Smooth muscle cell (in vitro differentiated cells): ENCODE results near the gene ZNF778. TPM values are rescaled to one million over a fixed set of nuclear protein-coding genes. Genes with fewer than 3 reads are reported as not detected.
"Not testable (repeated sequence)": the region's sequence is repeated elsewhere in the genome, so short reads cannot be mapped to it uniquely, and the experiment has no call there.

Experiments used
- DNase-seq: peaks from one replicate; lab custom pipeline; 2025; ENCODE audit not compliant: unreplicated experiment; lab: John Stamatoyannopoulos, UW
- H2AFZ ChIP-seq: fragments of 200-600 bp; sonication (generic); 2 replicates; pipeline ENCODE4 v1.6.0; 2016; ENCODE audit warnings: antibody characterized with exemption, low read depth, mild to moderate bottlenecking
- H3F3A ChIP-seq: fragments of 200-600 bp; sonication (generic); 2 replicates; pipeline ENCODE4 v1.6.0; 2017; ENCODE audit warnings: antibody characterized with exemption, low read depth
- H3K27ac ChIP-seq: fragments of 200-600 bp; sonication (generic); 2 replicates; pipeline ENCODE4 v1.5.1; 2016; ENCODE audit warnings: low read depth, mild to moderate bottlenecking
- H3K27me3 ChIP-seq: fragments of 200-600 bp; sonication (generic); 2 replicates; pipeline ENCODE4 v1.6.1; 2016; ENCODE audit warnings: low read depth, mild to moderate bottlenecking
- H3K36me3 ChIP-seq: fragments of 200-600 bp; sonication (generic); 2 replicates; pipeline ENCODE4 v1.5.1; 2016; ENCODE audit warnings: low read depth
- H3K4me1 ChIP-seq: fragments of 200-600 bp; sonication (generic); 2 replicates; pipeline ENCODE4 v1.5.1; 2016; ENCODE audit warnings: low read depth
- H3K4me2 ChIP-seq: fragments of 200-600 bp; sonication (generic); 2 replicates; pipeline ENCODE4 v1.6.0; 2016; ENCODE audit warnings: mild to moderate bottlenecking
- H3K4me3 ChIP-seq: fragments of 200-600 bp; sonication (generic); 2 replicates; pipeline ENCODE4 v1.5.1; 2016; ENCODE audit warnings: mild to moderate bottlenecking
- H3K79me2 ChIP-seq: fragments of 200-600 bp; sonication (generic); 2 replicates; pipeline ENCODE4 v1.6.0; 2016; ENCODE audit warnings: low read depth, mild to moderate bottlenecking
- H3K9ac ChIP-seq: fragments of 200-600 bp; sonication (generic); 2 replicates; pipeline ENCODE4 v1.6.0; 2016; ENCODE audit warnings: low read depth
- H3K9me3 ChIP-seq: fragments of 200-600 bp; sonication (generic); replicated peaks from 2 replicates; pipeline ENCODE4 v1.5.1; 2016; ENCODE audit warnings: low read depth
- H4K20me1 ChIP-seq: fragments of 200-600 bp; sonication (generic); 2 replicates; pipeline ENCODE4 v1.6.0; 2016; ENCODE audit warnings: low read depth
- WGBS: methylation state at CpG from one replicate; pipeline ENCODE4 v1.1.7; 2016; ENCODE audit warnings: low lambda C conversion rate; 5-methylcytosine and 5-hydroxymethylcytosine counted together
- polyA plus RNA-seq: library from polyadenylated mRNA; unstranded; fragments of >200 nt; fragmentation: Nextera tagmentation; extraction: Ambion mirVana; gene quantifications from 2 replicates; pipeline ENCODE4 v1.2.1, GENCODE V29; 2016
- total RNA-seq: library from RNA; depleted of rRNA; stranded (reverse); fragments of >200 nt; gene quantifications from 2 replicates; pipeline ENCODE4 v1.2.3, GENCODE V29; 2014
- TF ChIP-seq, protein P1 (sequence below): fragments of 200-600 bp; sonication (generic); IDR thresholded peaks from 2 replicates; pipeline ENCODE4 v1.5.1; 2017; ENCODE audit warnings: borderline replicate concordance, mild to moderate bottlenecking, antibody characterized with exemption; ENCODE audit not compliant: insufficient read depth, poor library complexity, severe bottlenecking

Gene ZNF778
- total and polyA plus RNA-seq, 2 experiments from 2014 or later: 3.0 to 6.2 TPM

DNA sequence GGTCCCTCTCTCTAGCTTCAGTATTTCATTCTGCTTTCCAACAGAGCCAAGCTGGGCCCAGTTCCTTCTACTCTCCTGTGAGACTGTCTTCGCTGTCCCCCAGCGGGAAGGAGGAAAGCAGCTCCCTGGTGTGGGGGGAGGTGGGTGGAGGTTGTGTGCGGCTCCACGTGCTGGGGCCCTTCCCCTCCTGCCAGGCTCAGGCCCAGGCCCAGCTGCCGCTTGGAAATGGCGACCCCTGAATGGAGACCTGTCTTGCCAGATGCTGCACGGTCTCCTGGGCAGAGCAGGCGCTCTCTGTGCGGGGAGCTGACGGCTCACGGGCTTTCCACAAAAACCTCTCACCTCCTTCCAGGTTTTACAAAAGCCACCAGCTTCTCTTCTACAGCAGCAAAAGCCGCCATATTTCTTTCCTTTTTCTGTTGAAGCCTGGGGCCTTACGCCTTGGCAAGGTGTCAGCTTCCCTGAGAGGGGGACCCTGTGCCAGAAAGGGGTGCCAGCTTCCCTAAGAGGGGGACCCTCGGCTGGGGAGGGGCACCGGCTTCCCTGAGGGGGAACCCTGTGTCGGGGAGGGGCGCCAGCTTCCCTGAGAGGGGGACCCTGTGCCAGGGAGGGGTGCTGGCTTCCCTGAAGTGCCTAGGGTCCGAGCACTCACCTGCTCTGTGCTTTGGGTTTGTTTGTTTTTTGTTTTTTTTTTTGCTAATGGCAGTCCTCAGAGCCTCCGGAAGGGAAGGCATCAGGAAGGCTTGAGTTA, 47.5 kb downstream of the ZNF778 start:
- DNase-seq: no peak
- no peak overlapping the region for H3K4me3 ChIP-seq
- H3F3A ChIP-seq: no peaks in the 10 kb centered on the region
- no peak overlapping the region for H2AFZ ChIP-seq
- no peak overlapping the region for H3K9ac ChIP-seq
- H3K9me3 ChIP-seq: no peaks in the 10 kb centered on the region
- TF ChIP-seq, protein P1, sequence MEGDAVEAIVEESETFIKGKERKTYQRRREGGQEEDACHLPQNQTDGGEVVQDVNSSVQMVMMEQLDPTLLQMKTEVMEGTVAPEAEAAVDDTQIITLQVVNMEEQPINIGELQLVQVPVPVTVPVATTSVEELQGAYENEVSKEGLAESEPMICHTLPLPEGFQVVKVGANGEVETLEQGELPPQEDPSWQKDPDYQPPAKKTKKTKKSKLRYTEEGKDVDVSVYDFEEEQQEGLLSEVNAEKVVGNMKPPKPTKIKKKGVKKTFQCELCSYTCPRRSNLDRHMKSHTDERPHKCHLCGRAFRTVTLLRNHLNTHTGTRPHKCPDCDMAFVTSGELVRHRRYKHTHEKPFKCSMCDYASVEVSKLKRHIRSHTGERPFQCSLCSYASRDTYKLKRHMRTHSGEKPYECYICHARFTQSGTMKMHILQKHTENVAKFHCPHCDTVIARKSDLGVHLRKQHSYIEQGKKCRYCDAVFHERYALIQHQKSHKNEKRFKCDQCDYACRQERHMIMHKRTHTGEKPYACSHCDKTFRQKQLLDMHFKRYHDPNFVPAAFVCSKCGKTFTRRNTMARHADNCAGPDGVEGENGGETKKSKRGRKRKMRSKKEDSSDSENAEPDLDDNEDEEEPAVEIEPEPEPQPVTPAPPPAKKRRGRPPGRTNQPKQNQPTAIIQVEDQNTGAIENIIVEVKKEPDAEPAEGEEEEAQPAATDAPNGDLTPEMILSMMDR: no peak
- peaks cover 4% of the 10 kb centered on the region for H4K20me1 ChIP-seq
- no peak overlapping the region for H3K4me2 ChIP-seq
- H3K36me3 ChIP-seq: no peaks in the 10 kb centered on the region
- no peaks in the 10 kb centered on the region for H3K4me1 ChIP-seq
- H3K27ac ChIP-seq: no peak overlapping the region
- no peaks in the 10 kb centered on the region for H3K27me3 ChIP-seq
- 98% methylated on average over 19 of the region's 19 CpGs for WGBS
- H3K79me2 ChIP-seq: no peaks in the 10 kb centered on the region

DNA sequence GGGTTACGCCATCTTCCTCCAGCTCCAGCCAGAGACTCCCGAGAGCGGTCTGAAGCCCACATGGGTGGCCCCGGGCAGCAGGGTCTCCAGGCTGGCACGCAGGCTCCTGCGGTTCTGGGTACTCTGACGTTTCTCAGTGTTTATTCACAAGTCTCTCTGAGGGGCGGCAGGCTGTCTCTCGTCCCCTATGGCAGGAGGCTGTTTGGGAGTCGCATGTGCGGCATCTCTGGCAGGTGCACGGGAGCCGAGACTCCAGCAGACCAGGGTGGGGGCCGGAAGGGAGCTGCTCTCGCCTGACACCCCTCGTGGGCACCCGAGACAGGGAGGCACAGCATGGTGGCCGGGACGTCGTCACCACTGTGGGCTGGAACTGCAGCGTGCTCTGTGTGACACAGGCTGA, 48.1 kb downstream of the ZNF778 start:
- Histone ChIP-seq H3K79me2 (no peaks in the 10 kb centered on the region), H3K27me3 (no peaks in the 10 kb centered on the region), H3K27ac (no peak overlapping the region), H4K20me1 (peaks cover 4% of the 10 kb centered on the region), H3K36me3 (no peaks in the 10 kb centered on the region), H3K9me3 (no peaks in the 10 kb centered on the region), H3K4me2 (no peak overlapping the region), H3K9ac (no peak overlapping the region), H3K4me3 (no peak overlapping the region), H2AFZ (no peak overlapping the region), H3K4me1 (no peaks in the 10 kb centered on the region), H3F3A (no peaks in the 10 kb centered on the region)
- TF ChIP-seq, protein P1: no peak
- DNase-seq: no peak
- 99% methylated on average over 21 of the region's 21 CpGs for WGBS

DNA sequence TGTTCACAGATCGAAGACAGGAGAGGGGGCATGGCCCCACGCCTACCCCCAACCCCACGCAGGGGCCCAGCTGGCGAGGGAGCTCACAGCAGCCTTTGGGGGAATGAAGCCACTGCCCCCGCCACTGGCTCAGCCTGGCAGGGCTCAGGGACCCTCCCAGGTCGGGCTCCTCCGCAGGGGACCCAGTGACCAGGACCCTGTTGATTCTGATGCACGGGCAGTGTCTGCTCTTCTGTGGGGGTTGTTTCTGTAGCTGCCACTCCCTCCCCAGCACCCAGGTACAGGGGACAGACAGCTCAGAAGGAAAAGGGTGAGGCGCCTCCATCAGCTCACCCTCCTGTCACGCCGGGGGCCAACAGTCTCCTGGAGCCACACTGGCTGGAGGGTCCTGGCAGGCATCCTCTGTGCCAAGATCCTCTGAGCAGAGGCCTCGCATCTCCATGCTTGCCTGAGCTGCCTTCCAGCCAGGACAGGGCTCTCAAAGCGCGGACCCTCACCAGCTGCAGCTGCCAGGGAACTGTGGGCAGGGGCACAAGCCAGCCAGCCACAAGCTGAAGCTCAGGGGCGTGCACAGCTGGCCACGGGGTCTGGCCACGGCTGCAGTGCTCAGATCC, 49.1 kb downstream of the ZNF778 start:
- Histone ChIP-seq H3K4me1 (no peaks in the 10 kb centered on the region), H3K36me3 (no peaks in the 10 kb centered on the region), H3K27ac (no peak overlapping the region), H3K4me3 (no peak overlapping the region), H3K27me3 (no peaks in the 10 kb centered on the region), H3K4me2 (no peak overlapping the region), H4K20me1 (peaks cover 14% of the 10 kb centered on the region), H2AFZ (no peak overlapping the region), H3K9ac (no peak overlapping the region), H3F3A (no peaks in the 10 kb centered on the region), H3K9me3 (no peaks in the 10 kb centered on the region), H3K79me2 (peaks cover 4% of the 10 kb centered on the region)
- 96% methylated on average over 17 of the region's 17 CpGs for WGBS
- TF ChIP-seq, protein P1: no peak
- no peak for DNase-seq

DNA sequence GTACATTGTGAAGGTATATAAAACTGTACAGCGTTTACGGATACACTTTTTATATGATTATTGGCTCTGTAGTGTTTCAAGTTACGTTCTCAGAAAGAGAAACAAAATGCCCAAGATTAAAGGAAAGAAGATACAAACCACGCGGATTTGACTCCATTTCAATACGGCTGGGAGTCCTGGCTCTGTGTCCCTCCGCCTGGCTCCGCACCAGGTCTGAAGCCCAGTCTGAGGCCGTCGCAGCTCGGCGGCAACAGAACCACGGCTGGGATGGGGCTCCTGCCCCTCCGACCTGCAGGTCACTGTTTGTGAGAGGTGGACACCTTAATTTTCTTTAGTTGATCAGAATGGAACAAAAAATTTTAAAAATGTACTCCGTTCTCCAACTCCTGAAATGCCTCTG, 50.2 kb downstream of the ZNF778 start:
- not testable (repeated sequence) for H2AFZ ChIP-seq, H3K27ac ChIP-seq, H3K36me3 ChIP-seq, H3F3A ChIP-seq, H3K79me2 ChIP-seq, H3K27me3 ChIP-seq, H3K4me2 ChIP-seq, H3K9ac ChIP-seq, H3K4me1 ChIP-seq, DNase-seq, H3K9me3 ChIP-seq, H3K4me3 ChIP-seq
- H4K20me1 ChIP-seq: peaks cover 23% of the 10 kb centered on the region
- 96% methylated on average over 14 of the region's 15 CpGs for WGBS
